HepG2 (cell line): ENCODE measurements around the gene MBD5. TPM values are rescaled to one million over a fixed set of nuclear protein-coding genes. Genes with fewer than 3 reads are reported as not detected.
A peak's percentile ranks its signal among the peaks of the same experiment; 100 is the strongest.

Source experiments
- ASH2L ChIP-seq: fragments of 300-600, 200-600 bp; sonication (generic); IDR thresholded peaks from 2 replicates; pipeline ENCODE4 v1.7.0; 2017; ENCODE audit warnings: low read depth, mild to moderate bottlenecking, moderate library complexity, mixed read lengths, low read length; ENCODE audit not compliant: insufficient read length
- CHCHD3 ChIP-seq: sonication (generic); formaldehyde crosslinking; IDR thresholded peaks from 2 replicates; pipeline ENCODE4 v1.8.0; 2022; ENCODE audit warnings: mild to moderate bottlenecking, missing genetic modification reagents, moderate library complexity
- HOXA3 ChIP-seq: sonication (generic); formaldehyde crosslinking; IDR thresholded peaks from 2 replicates; pipeline ENCODE4 v1.5.0; 2020; ENCODE audit warnings: missing genetic modification reagents
- JARID2 ChIP-seq: sonication (generic); formaldehyde crosslinking; IDR thresholded peaks from 2 replicates; pipeline ENCODE4 v1.8.1; 2023; ENCODE audit warnings: missing genetic modification reagents, inconsistent platforms; ENCODE audit not compliant: insufficient replicate concordance
- MATR3 ChIP-seq: sonication (generic); formaldehyde crosslinking; IDR thresholded peaks from 2 replicates; pipeline ENCODE4 v1.4.0; 2020; ENCODE audit warnings: missing genetic modification reagents
- NFATC3 ChIP-seq: sonication (generic); formaldehyde crosslinking; IDR thresholded peaks from 2 replicates; pipeline ENCODE4 v1.5.1; 2020; ENCODE audit warnings: mild to moderate bottlenecking, missing genetic modification reagents
- RBAK ChIP-seq: sonication (generic); formaldehyde crosslinking; IDR thresholded peaks from 2 replicates; pipeline ENCODE4 v1.5.1; 2020; ENCODE audit warnings: mild to moderate bottlenecking, missing genetic modification reagents
- RORA ChIP-seq: sonication (generic); formaldehyde crosslinking; IDR thresholded peaks from 2 replicates; pipeline ENCODE4 v1.5.0; 2020; ENCODE audit warnings: mild to moderate bottlenecking, missing genetic modification reagents, moderate library complexity
- SNAPC5 ChIP-seq: sonication (generic); formaldehyde crosslinking; IDR thresholded peaks from 2 replicates; pipeline ENCODE4 v1.8.1; 2023; ENCODE audit warnings: mild to moderate bottlenecking, missing genetic modification reagents, borderline replicate concordance
- SP140L ChIP-seq: sonication (generic); formaldehyde crosslinking; IDR thresholded peaks from 2 replicates; pipeline ENCODE4 v1.4.0; 2020; ENCODE audit warnings: missing genetic modification reagents, borderline replicate concordance
- TBL1XR1 ChIP-seq: fragments of 150-350 bp; IDR thresholded peaks from 2 replicates; pipeline ENCODE4 v1.6.1; 2014; ENCODE audit warnings: borderline replicate concordance, low read length; ENCODE audit not compliant: partially characterized antibody
- U2AF2 ChIP-seq: fragments of 200-400 bp; formaldehyde crosslinking; IDR thresholded peaks from 2 replicates; pipeline ENCODE4 v1.6.1; 2017; ENCODE audit warnings: low read depth, mild to moderate bottlenecking, low read length
- ZEB1 ChIP-seq: IDR thresholded peaks from 2 replicates; pipeline ENCODE4 v1.6.1; 2012; ENCODE audit warnings: mild to moderate bottlenecking, low read depth, inconsistent platforms; ENCODE audit not compliant: insufficient replicate concordance
- ZNF33B ChIP-seq: sonication (generic); formaldehyde crosslinking; IDR thresholded peaks from 2 replicates; pipeline ENCODE4 v1.5.1; 2020; ENCODE audit warnings: mild to moderate bottlenecking, missing genetic modification reagents
- ZNF350 ChIP-seq: sonication (generic); formaldehyde crosslinking; IDR thresholded peaks from 2 replicates; pipeline ENCODE4 v1.4.0; 2020; ENCODE audit warnings: mild to moderate bottlenecking, low read depth, missing genetic modification reagents, borderline replicate concordance
- ZNF614 ChIP-seq: IDR thresholded peaks from 2 replicates; pipeline ENCODE4 v1.6.1; 2018; ENCODE audit warnings: missing biosample characterization, missing genetic modification reagents, inconsistent platforms, borderline replicate concordance
- ZNF75D ChIP-seq: sonication (generic); formaldehyde crosslinking; IDR thresholded peaks from 2 replicates; pipeline ENCODE4 v1.8.1; 2023; ENCODE audit warnings: missing genetic modification reagents, mild to moderate bottlenecking, borderline replicate concordance
- polyA plus RNA-seq, 8 experiments: library from polyadenylated mRNA; depleted of rRNA in 3 of 8; stranded (reverse) in 7 of 8; unstranded in 1 of 8; fragments of >200 nt; fragmentation: Illumina TruSeq in 4 of 8; extraction: Trizol in 4 of 8; gene quantifications; 2 replicates each; pipeline versions ENCODE4 v1.2.1 to v1.2.3, GENCODE V29; 2011 to 2016; ENCODE audit warnings: low read depth in 4 of 8, missing spikeins in 1 of 8, mixed read lengths in 1 of 8; ENCODE audit not compliant: insufficient read depth in 1 of 8
- total RNA-seq, 5 experiments: library from RNA; depleted of rRNA; stranded (reverse); fragments of >200 nt; fragmentation: Illumina TruSeq; extraction: Trizol; gene quantifications; 2 replicates each; pipeline ENCODE4 v1.2.3, GENCODE V29; 2016; ENCODE audit warnings: low read depth in 1 of 5
- TF ChIP-seq, protein P1 (sequence below): fragments of 450-650 bp; IDR thresholded peaks from 2 replicates; pipeline ENCODE4 v1.6.1; 2016
- TF ChIP-seq, protein P2 (sequence below): sonication (generic); formaldehyde crosslinking; IDR thresholded peaks from 2 replicates; pipeline ENCODE4 v1.4.0; 2020; ENCODE audit warnings: mild to moderate bottlenecking, low read depth, missing genetic modification reagents
- TF ChIP-seq, protein P3 (sequence below): IDR thresholded peaks from 2 replicates; pipeline ENCODE4 v1.6.1; 2016; ENCODE audit warnings: missing compliant biosample characterization, missing genetic modification reagents, borderline replicate concordance
- TF ChIP-seq, protein P4 (sequence below): sonication (generic); formaldehyde crosslinking; IDR thresholded peaks from 2 replicates; pipeline ENCODE4 v1.8.0; 2022; ENCODE audit warnings: missing genetic modification reagents, mild to moderate bottlenecking, moderate library complexity, borderline replicate concordance

The MBD5 gene
- total and polyA plus RNA-seq, 2 of the 13 experiments (the other 11 are each of a cell fraction or from before 2014, with no cell fraction given): 13.5 to 26.4 TPM

DNA sequence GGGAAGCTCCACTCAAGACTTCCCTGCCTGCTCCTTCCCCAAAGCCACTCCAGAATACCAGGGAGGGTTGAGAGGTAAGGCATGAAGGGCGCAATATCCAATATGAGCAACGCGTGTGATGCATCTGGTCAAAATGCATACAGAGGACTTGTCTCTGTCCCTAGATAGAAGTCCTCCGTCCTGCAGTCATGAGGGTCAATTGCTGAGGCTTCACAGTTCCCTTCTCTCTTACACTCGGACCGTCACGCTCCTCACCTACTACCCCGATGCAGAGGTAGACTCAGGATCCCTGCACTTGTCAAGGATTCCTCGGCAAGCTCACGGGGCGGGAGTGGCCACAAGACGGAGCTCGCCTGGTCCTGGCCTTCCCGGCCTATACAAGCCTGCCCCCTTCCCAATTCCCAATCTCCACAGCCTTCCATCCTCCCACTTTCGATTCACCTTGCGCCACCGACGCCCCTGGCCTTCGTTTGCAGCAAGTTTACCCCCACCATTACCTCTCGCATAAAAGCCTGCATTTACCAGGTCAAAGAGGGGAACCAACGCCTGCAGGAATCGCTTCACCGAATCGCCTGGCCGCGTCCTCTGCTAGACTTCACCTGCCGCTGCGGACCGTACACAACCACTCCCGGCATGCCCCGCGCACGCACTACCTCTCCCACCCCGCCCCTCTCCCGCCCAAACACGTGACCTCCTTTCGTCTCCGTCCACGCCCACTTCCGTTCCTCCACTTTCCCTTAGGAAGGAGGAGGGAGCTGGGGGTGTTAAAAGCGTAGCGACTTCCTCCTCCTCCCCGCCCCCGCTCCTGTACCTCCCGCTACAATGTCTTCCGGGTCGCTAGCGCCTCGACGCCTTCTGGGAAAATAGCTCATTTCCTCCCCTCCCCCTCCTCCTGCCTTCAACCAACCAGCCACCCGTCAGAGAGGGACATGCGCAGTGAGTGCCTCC, 506 bp upstream of the MBD5 start, which contains the start of gene ORC4 (continued):
- TF ChIP-seq NFATC3 (CRISPR knock-in tag): peak; percentile 44; the same call in 1 of the 2 replicates
- peak; percentile 69 for TF ChIP-seq JARID2 (CRISPR knock-in tag)
- TF ChIP-seq, protein P1, sequence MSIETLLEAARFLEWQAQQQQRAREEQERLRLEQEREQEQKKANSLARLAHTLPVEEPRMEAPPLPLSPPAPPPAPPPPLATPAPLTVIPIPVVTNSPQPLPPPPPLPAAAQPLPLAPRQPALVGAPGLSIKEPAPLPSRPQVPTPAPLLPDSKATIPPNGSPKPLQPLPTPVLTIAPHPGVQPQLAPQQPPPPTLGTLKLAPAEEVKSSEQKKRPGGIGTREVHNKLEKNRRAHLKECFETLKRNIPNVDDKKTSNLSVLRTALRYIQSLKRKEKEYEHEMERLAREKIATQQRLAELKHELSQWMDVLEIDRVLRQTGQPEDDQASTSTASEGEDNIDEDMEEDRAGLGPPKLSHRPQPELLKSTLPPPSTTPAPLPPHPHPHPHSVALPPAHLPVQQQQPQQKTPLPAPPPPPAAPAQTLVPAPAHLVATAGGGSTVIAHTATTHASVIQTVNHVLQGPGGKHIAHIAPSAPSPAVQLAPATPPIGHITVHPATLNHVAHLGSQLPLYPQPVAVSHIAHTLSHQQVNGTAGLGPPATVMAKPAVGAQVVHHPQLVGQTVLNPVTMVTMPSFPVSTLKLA: peak; percentile 91
- no peak for TF ChIP-seq RBAK (CRISPR knock-in tag)
- peak; percentile 89 for TF ChIP-seq ZEB1
- TF ChIP-seq, protein P2, sequence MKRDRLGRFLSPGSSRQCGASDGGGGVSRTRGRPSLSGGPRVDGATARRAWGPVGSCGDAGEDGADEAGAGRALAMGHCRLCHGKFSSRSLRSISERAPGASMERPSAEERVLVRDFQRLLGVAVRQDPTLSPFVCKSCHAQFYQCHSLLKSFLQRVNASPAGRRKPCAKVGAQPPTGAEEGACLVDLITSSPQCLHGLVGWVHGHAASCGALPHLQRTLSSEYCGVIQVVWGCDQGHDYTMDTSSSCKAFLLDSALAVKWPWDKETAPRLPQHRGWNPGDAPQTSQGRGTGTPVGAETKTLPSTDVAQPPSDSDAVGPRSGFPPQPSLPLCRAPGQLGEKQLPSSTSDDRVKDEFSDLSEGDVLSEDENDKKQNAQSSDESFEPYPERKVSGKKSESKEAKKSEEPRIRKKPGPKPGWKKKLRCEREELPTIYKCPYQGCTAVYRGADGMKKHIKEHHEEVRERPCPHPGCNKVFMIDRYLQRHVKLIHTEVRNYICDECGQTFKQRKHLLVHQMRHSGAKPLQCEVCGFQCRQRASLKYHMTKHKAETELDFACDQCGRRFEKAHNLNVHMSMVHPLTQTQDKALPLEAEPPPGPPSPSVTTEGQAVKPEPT (CRISPR knock-in tag): peak; percentile 76; the same call in 1 of the 2 replicates
- TF ChIP-seq ZNF33B (CRISPR knock-in tag): peak; percentile 89; the same call in 1 of the 2 replicates
- TF ChIP-seq ZNF350 (CRISPR knock-in tag): peak; percentile 95
- peak; percentile 91 for TF ChIP-seq HOXA3 (CRISPR knock-in tag)
- TF ChIP-seq RORA (CRISPR knock-in tag): no peak
- TF ChIP-seq SNAPC5: peak; percentile 87; the same call in 1 of the 2 replicates
- TF ChIP-seq CHCHD3: no peak
- no peak for TF ChIP-seq MATR3 (CRISPR knock-in tag)
- no peak for TF ChIP-seq U2AF2
- no peak for TF ChIP-seq ZNF75D
- TF ChIP-seq SP140L (CRISPR knock-in tag): peak; percentile 84; the same call in 1 of the 2 replicates
- TF ChIP-seq, protein P3, sequence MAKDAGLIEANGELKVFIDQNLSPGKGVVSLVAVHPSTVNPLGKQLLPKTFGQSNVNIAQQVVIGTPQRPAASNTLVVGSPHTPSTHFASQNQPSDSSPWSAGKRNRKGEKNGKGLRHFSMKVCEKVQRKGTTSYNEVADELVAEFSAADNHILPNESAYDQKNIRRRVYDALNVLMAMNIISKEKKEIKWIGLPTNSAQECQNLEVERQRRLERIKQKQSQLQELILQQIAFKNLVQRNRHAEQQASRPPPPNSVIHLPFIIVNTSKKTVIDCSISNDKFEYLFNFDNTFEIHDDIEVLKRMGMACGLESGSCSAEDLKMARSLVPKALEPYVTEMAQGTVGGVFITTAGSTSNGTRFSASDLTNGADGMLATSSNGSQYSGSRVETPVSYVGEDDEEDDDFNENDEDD: peak; percentile 52; the same call in 1 of the 2 replicates
- TF ChIP-seq TBL1XR1: peak; percentile 84
- TF ChIP-seq, protein P4, sequence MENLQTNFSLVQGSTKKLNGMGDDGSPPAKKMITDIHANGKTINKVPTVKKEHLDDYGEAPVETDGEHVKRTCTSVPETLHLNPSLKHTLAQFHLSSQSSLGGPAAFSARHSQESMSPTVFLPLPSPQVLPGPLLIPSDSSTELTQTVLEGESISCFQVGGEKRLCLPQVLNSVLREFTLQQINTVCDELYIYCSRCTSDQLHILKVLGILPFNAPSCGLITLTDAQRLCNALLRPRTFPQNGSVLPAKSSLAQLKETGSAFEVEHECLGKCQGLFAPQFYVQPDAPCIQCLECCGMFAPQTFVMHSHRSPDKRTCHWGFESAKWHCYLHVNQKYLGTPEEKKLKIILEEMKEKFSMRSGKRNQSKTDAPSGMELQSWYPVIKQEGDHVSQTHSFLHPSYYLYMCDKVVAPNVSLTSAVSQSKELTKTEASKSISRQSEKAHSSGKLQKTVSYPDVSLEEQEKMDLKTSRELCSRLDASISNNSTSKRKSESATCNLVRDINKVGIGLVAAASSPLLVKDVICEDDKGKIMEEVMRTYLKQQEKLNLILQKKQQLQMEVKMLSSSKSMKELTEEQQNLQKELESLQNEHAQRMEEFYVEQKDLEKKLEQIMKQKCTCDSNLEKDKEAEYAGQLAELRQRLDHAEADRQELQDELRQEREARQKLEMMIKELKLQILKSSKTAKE (CRISPR knock-in tag): no peak
- peak; percentile 78; the same call in 1 of the 2 replicates for TF ChIP-seq ZNF614 (CRISPR knock-in tag)
- peak; percentile 98 for TF ChIP-seq ASH2L
